HG03354 (cell line): ENCODE measurements around the gene HPCAL1.

Source experiments
- ATAC-seq: cut with Tn5 transposase; IDR thresholded peaks from one replicate; pipeline ENCODE4 v1.9.1; 2021; ENCODE audit warnings: mild to moderate bottlenecking; ENCODE audit not compliant: unreplicated experiment, poor library complexity, severe bottlenecking

Gene HPCAL1

GRCh38 chr2:10410001-10410822, 107.5 kb downstream of the HPCAL1 start:
- peak; percentile 82 for ATAC-seq

GRCh38 chr2:10410823-10411437, 108.2 kb downstream of the HPCAL1 start:
- ATAC-seq, result peak; percentile 8

GRCh38 chr2:10411557-10411956, 108.9 kb downstream of the HPCAL1 start:
- ATAC-seq, result no peak

GRCh38 chr2:10412380-10412779, 109.7 kb downstream of the HPCAL1 start:
- ATAC-seq, result peak; percentile 29

- no peak for ATAC-seq
Observed at GRCh38 chr2:10413503-10413902, 110.8 kb downstream of the HPCAL1 start.

- ATAC-seq, result no peak
Observed at GRCh38 chr2:10413991-10414451, 111.3 kb downstream of the HPCAL1 start.

GRCh38 chr2:10414591-10414990, 111.9 kb downstream of the HPCAL1 start:
- no peak for ATAC-seq

GRCh38 chr2:10415048-10415447, 112.3 kb downstream of the HPCAL1 start:
- no peak for ATAC-seq

GRCh38 chr2:10415640-10416039, 112.9 kb downstream of the HPCAL1 start:
- no peak for ATAC-seq

- ATAC-seq, result no peak
Observed at GRCh38 chr2:10417551-10418335, 115.0 kb downstream of the HPCAL1 start.

- no peak for ATAC-seq
Observed at GRCh38 chr2:10419553-10420257, 117.0 kb downstream of the HPCAL1 start.

- no peak for ATAC-seq
Observed at GRCh38 chr2:10422251-10422650, 119.5 kb downstream of the HPCAL1 start.

- ATAC-seq, result no peak
Observed at GRCh38 chr2:10422732-10423399, 120.2 kb downstream of the HPCAL1 start.

GRCh38 chr2:10423400-10423774, 120.7 kb downstream of the HPCAL1 start:
- no peak for ATAC-seq

GRCh38 chr2:10424051-10424450, 121.3 kb downstream of the HPCAL1 start:
- no peak for ATAC-seq

GRCh38 chr2:10424916-10425505, 122.3 kb downstream of the HPCAL1 start:
- ATAC-seq, result no peak

- no peak for ATAC-seq
Observed at GRCh38 chr2:10425699-10426098, 123.0 kb downstream of the HPCAL1 start.

GRCh38 chr2:10426726-10427617, 124.3 kb downstream of the HPCAL1 start:
- ATAC-seq, result no peak
